GM12892 (cell line): ENCODE measurements around the gene SERPINC1.
"Not testable (repeated sequence)": the region's sequence is repeated elsewhere in the genome, so short reads cannot be mapped to it uniquely, and the experiment has no call there.

Source experiments
- POLR2A ChIP-seq: IDR thresholded peaks from 2 replicates; pipeline ENCODE4 v1.6.1; 2011; ENCODE audit warnings: low read depth, low read length, control low read depth
- POLR2AphosphoS5 ChIP-seq: IDR thresholded peaks from 2 replicates; pipeline ENCODE4 v1.6.1; 2011; ENCODE audit warnings: low read depth, low read length, control low read depth

- TF ChIP-seq POLR2A, POLR2AphosphoS5: not testable (repeated sequence)
Observed at GRCh38 chr1:173881117-173881516, 36.0 kb downstream of the SERPINC1 start.
